Measurements from ENCODE around the gene XRCC1.

XRCC1 gene

GRCh38 chr19:43574424-43575155, 737 bp downstream of the XRCC1 start:
- Histone ChIP-seq H3K4me1 (ENCODE audit: control insufficient read depth, insufficient read depth, low read length) (peaks cover 15% of the 10 kb centered on the region), H3K4me3 (ENCODE audit: low read length in 2 of 2) (peak overlapping the region; percentile 95 to 100), H3K9ac (ENCODE audit: low read length in 2 of 2) (peak overlapping the region; percentile 98 to 99), H3K27me3 (ENCODE audit: control insufficient read depth in 1 of 2, insufficient read depth in 2 of 2, low read length in 2 of 2) (no peaks in the 10 kb centered on the region), H3K36me3 (ENCODE audit: control insufficient read depth in 2 of 2, insufficient read depth in 2 of 2, low read length in 2 of 2) (no peaks in the 10 kb centered on the region), H3K27ac (ENCODE audit: low read length) (peak overlapping the region; percentile 90), H3K9me3 (ENCODE audit: control insufficient read depth in 2 of 2, low read length in 2 of 2) (no peaks in the 10 kb centered on the region)

- Histone ChIP-seq H3K9me3 (ENCODE audit: control insufficient read depth in 2 of 2, low read length in 2 of 2) (no peaks in the 10 kb centered on the region), H3K27me3 (ENCODE audit: control insufficient read depth in 1 of 2, insufficient read depth in 2 of 2, low read length in 2 of 2) (no peaks in the 10 kb centered on the region), H3K4me1 (ENCODE audit: control insufficient read depth, insufficient read depth, low read length) (peaks cover 15% of the 10 kb centered on the region), H3K4me3 (ENCODE audit: low read length in 2 of 2) (no peak overlapping the region), H3K9ac (ENCODE audit: low read length in 2 of 2) (no peak overlapping the region), H3K36me3 (ENCODE audit: control insufficient read depth in 2 of 2, insufficient read depth in 2 of 2, low read length in 2 of 2) (no peaks in the 10 kb centered on the region), H3K27ac (ENCODE audit: low read length) (no peak overlapping the region)
Measured at GRCh38 chr19:43572171-43572588, 3.1 kb downstream of the XRCC1 start.

- Histone ChIP-seq H3K9ac (ENCODE audit: low read length in 2 of 2) (no peak overlapping the region), H3K27ac (ENCODE audit: low read length) (no peak overlapping the region), H3K4me1 (ENCODE audit: control insufficient read depth, insufficient read depth, low read length) (peaks cover 10% of the 10 kb centered on the region), H3K36me3 (ENCODE audit: control insufficient read depth in 2 of 2, insufficient read depth in 2 of 2, low read length in 2 of 2) (no peaks in the 10 kb centered on the region), H3K27me3 (ENCODE audit: control insufficient read depth in 1 of 2, insufficient read depth in 2 of 2, low read length in 2 of 2) (no peaks in the 10 kb centered on the region), H3K9me3 (ENCODE audit: control insufficient read depth in 2 of 2, low read length in 2 of 2) (no peaks in the 10 kb centered on the region), H3K4me3 (ENCODE audit: low read length in 2 of 2) (no peak overlapping the region)
Measured at GRCh38 chr19:43570174-43570791, 5.0 kb downstream of the XRCC1 start.

GRCh38 chr19:43569657-43570056, 5.7 kb downstream of the XRCC1 start:
- Histone ChIP-seq H3K36me3 (ENCODE audit: control insufficient read depth in 2 of 2, insufficient read depth in 2 of 2, low read length in 2 of 2) (no peaks in the 10 kb centered on the region), H3K9ac (ENCODE audit: low read length in 2 of 2) (no peak overlapping the region), H3K9me3 (ENCODE audit: control insufficient read depth in 2 of 2, low read length in 2 of 2) (no peaks in the 10 kb centered on the region), H3K4me1 (ENCODE audit: control insufficient read depth, insufficient read depth, low read length) (peaks cover 8% of the 10 kb centered on the region), H3K4me3 (ENCODE audit: low read length in 2 of 2) (no peak overlapping the region), H3K27ac (ENCODE audit: low read length) (no peak overlapping the region), H3K27me3 (ENCODE audit: control insufficient read depth in 1 of 2, insufficient read depth in 2 of 2, low read length in 2 of 2) (no peaks in the 10 kb centered on the region)

- H3K27me3 ChIP-seq (ENCODE audit: control insufficient read depth in 1 of 2, insufficient read depth in 2 of 2, low read length in 2 of 2), result no peaks in the 10 kb centered on the region
- peaks cover 18% of the 10 kb centered on the region for H3K4me1 ChIP-seq (ENCODE audit: control insufficient read depth, insufficient read depth, low read length)
- H3K9ac ChIP-seq (ENCODE audit: low read length in 2 of 2), result no peak overlapping the region
- peaks cover 8 to 11% of the 10 kb centered on the region in 2 donors for H3K36me3 ChIP-seq (ENCODE audit: control insufficient read depth in 2 of 2, insufficient read depth in 2 of 2, low read length in 2 of 2)
- H3K9me3 ChIP-seq (ENCODE audit: control insufficient read depth in 2 of 2, low read length in 2 of 2), result no peaks in the 10 kb centered on the region
- no peak overlapping the region for H3K27ac ChIP-seq (ENCODE audit: low read length)
- no peak overlapping the region for H3K4me3 ChIP-seq (ENCODE audit: low read length in 2 of 2)
Measured at GRCh38 chr19:43564800-43565199, 10.5 kb downstream of the XRCC1 start.

GRCh38 chr19:43563816-43564457, 11.4 kb downstream of the XRCC1 start:
- no peak overlapping the region for H3K9ac ChIP-seq (ENCODE audit: low read length in 2 of 2)

GRCh38 chr19:43562698-43563241, 12.6 kb downstream of the XRCC1 start:
- H3K36me3 ChIP-seq (ENCODE audit: control insufficient read depth in 2 of 2, insufficient read depth in 2 of 2, low read length in 2 of 2), result peaks cover 10 to 11% of the 10 kb centered on the region in 2 donors
- peaks cover 18% of the 10 kb centered on the region for H3K4me1 ChIP-seq (ENCODE audit: control insufficient read depth, insufficient read depth, low read length)
- H3K9me3 ChIP-seq (ENCODE audit: control insufficient read depth in 2 of 2, low read length in 2 of 2), result no peaks in the 10 kb centered on the region
- H3K27me3 ChIP-seq (ENCODE audit: control insufficient read depth in 1 of 2, insufficient read depth in 2 of 2, low read length in 2 of 2), result no peaks in the 10 kb centered on the region
- H3K4me3 ChIP-seq (ENCODE audit: low read length in 2 of 2), result peak overlapping the region in 1 of 2 donors; percentile 40
- no peak overlapping the region for H3K9ac ChIP-seq (ENCODE audit: low read length in 2 of 2)
- H3K27ac ChIP-seq (ENCODE audit: low read length), result peak overlapping the region; percentile 62

More at GRCh38 chr19:43563816-43564457, 11.4 kb downstream of the XRCC1 start:
- H3K9me3 ChIP-seq (ENCODE audit: control insufficient read depth in 2 of 2, low read length in 2 of 2), result no peaks in the 10 kb centered on the region
- H3K4me1 ChIP-seq (ENCODE audit: control insufficient read depth, insufficient read depth, low read length), result peaks cover 18% of the 10 kb centered on the region
- no peaks in the 10 kb centered on the region for H3K27me3 ChIP-seq (ENCODE audit: control insufficient read depth in 1 of 2, insufficient read depth in 2 of 2, low read length in 2 of 2)
- peaks cover 8 to 11% of the 10 kb centered on the region in 2 donors for H3K36me3 ChIP-seq (ENCODE audit: control insufficient read depth in 2 of 2, insufficient read depth in 2 of 2, low read length in 2 of 2)
- no peak overlapping the region for H3K4me3 ChIP-seq (ENCODE audit: low read length in 2 of 2)
- no peak overlapping the region for H3K27ac ChIP-seq (ENCODE audit: low read length)

GRCh38 chr19:43562226-43562697, 13.1 kb downstream of the XRCC1 start:
- no peak overlapping the region for H3K9ac ChIP-seq (ENCODE audit: low read length in 2 of 2)
- peak overlapping the region; percentile 62 for H3K27ac ChIP-seq (ENCODE audit: low read length)
- no peaks in the 10 kb centered on the region for H3K9me3 ChIP-seq (ENCODE audit: control insufficient read depth in 2 of 2, low read length in 2 of 2)
- no peaks in the 10 kb centered on the region for H3K27me3 ChIP-seq (ENCODE audit: control insufficient read depth in 1 of 2, insufficient read depth in 2 of 2, low read length in 2 of 2)
- H3K36me3 ChIP-seq (ENCODE audit: control insufficient read depth in 2 of 2, insufficient read depth in 2 of 2, low read length in 2 of 2), result peaks cover 11 to 13% of the 10 kb centered on the region in 2 donors
- H3K4me3 ChIP-seq (ENCODE audit: low read length in 2 of 2), result peak overlapping the region in 1 of 2 donors; percentile 40
- peaks cover 18% of the 10 kb centered on the region for H3K4me1 ChIP-seq (ENCODE audit: control insufficient read depth, insufficient read depth, low read length)

- Histone ChIP-seq H3K27me3 (ENCODE audit: control insufficient read depth in 1 of 2, insufficient read depth in 2 of 2, low read length in 2 of 2) (no peaks in the 10 kb centered on the region), H3K4me3 (ENCODE audit: low read length in 2 of 2) (no peak overlapping the region), H3K36me3 (ENCODE audit: control insufficient read depth in 2 of 2, insufficient read depth in 2 of 2, low read length in 2 of 2) (peaks cover 11 to 13% of the 10 kb centered on the region in 2 donors), H3K9me3 (ENCODE audit: control insufficient read depth in 2 of 2, low read length in 2 of 2) (no peaks in the 10 kb centered on the region), H3K4me1 (ENCODE audit: control insufficient read depth, insufficient read depth, low read length) (peaks cover 18% of the 10 kb centered on the region), H3K9ac (ENCODE audit: low read length in 2 of 2) (peak overlapping the region in 1 of 2 donors; percentile 21), H3K27ac (ENCODE audit: low read length) (no peak overlapping the region)
Measured at GRCh38 chr19:43561139-43561970, 14.0 kb downstream of the XRCC1 start.

GRCh38 chr19:43560687-43561086, 14.6 kb downstream of the XRCC1 start:
- Histone ChIP-seq H3K27ac (ENCODE audit: low read length) (no peak overlapping the region), H3K9me3 (ENCODE audit: control insufficient read depth in 2 of 2, low read length in 2 of 2) (no peaks in the 10 kb centered on the region)

More at GRCh38 chr19:43560687-43561086, 14.6 kb downstream of the XRCC1 start:
- Histone ChIP-seq H3K9ac (ENCODE audit: low read length in 2 of 2) (no peak overlapping the region), H3K36me3 (ENCODE audit: control insufficient read depth in 2 of 2, insufficient read depth in 2 of 2, low read length in 2 of 2) (peaks cover 11 to 17% of the 10 kb centered on the region in 2 donors), H3K27me3 (ENCODE audit: control insufficient read depth in 1 of 2, insufficient read depth in 2 of 2, low read length in 2 of 2) (no peaks in the 10 kb centered on the region), H3K4me1 (ENCODE audit: control insufficient read depth, insufficient read depth, low read length) (peaks cover 18% of the 10 kb centered on the region), H3K4me3 (ENCODE audit: low read length in 2 of 2) (no peak overlapping the region)
